GM10266 (cell line): ENCODE data around the gene FPR2.

Experiments
- DNase-seq: peaks from one replicate; pipeline ENCODE4 v3.0.0; 2012; ENCODE audit errors: extremely low spot score
- TF ChIP-seq, protein P1 (sequence below): IDR thresholded peaks from 2 replicates; pipeline ENCODE4 v1.5.1; 2012; ENCODE audit warnings: mild to moderate bottlenecking, low read depth; ENCODE audit not compliant: control insufficient read depth, insufficient read depth; ENCODE audit errors: missing control alignments

Gene FPR2

DNA sequence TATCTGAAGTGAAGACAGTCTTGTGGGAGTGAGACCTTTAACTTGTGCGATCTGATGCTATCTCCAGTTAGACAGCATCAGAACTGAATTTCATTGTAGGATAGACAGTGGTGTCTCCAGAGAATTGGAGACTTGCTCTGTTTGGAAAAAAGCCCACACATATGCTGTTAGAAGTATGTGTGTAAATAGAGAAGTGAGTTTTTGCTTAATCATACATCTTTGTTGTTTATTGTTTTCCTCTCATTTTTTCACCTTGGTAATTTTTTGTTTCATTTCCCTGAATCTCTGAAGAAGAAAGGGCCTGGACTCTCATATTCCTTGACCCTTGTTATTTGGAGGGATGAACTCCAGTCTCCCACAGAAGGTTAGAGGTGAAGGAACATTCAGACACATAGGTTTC lies 55.7 kb downstream of the FPR2 start:
- DNase-seq, result no peak
- TF ChIP-seq, protein P1, sequence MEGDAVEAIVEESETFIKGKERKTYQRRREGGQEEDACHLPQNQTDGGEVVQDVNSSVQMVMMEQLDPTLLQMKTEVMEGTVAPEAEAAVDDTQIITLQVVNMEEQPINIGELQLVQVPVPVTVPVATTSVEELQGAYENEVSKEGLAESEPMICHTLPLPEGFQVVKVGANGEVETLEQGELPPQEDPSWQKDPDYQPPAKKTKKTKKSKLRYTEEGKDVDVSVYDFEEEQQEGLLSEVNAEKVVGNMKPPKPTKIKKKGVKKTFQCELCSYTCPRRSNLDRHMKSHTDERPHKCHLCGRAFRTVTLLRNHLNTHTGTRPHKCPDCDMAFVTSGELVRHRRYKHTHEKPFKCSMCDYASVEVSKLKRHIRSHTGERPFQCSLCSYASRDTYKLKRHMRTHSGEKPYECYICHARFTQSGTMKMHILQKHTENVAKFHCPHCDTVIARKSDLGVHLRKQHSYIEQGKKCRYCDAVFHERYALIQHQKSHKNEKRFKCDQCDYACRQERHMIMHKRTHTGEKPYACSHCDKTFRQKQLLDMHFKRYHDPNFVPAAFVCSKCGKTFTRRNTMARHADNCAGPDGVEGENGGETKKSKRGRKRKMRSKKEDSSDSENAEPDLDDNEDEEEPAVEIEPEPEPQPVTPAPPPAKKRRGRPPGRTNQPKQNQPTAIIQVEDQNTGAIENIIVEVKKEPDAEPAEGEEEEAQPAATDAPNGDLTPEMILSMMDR, result no peak

DNA sequence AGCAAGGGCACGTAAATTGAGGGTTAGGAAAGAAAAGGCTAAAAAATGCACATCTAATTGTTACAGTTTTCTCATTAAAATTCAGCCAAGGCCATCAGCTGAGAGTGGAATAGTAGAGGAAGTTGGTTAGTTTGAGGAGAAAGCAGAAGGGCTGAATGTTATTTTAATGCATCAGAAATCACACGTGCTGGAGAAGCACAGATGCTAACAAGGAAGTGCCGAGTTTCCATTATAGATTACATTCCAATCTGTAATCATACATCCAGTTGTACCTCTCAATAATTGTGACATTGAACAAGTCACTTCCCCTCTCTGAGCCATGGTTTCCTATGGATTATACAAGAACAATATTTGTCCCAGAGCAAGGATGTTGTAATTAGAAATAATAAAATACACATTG lies 59.0 kb downstream of the FPR2 start:
- DNase-seq, result no peak
- TF ChIP-seq, protein P1, result no peak
